HG02885 (cell line): Measurements from ENCODE around the gene VANGL1.
A peak's percentile ranks its signal among the peaks of the same experiment; 100 is the strongest.

Experiments used
- ATAC-seq: cut with Tn5 transposase; IDR thresholded peaks from one replicate; pipeline ENCODE4 v1.9.1; 2021; ENCODE audit warnings: mild to moderate bottlenecking; ENCODE audit not compliant: unreplicated experiment, poor library complexity

VANGL1 gene

GRCh38 chr1:115692224-115692623, 50.5 kb downstream of the VANGL1 start:
- ATAC-seq = no peak

GRCh38 chr1:115694805-115695204, 53.0 kb downstream of the VANGL1 start:
- ATAC-seq = no peak

GRCh38 chr1:115697619-115698018, 55.8 kb downstream of the VANGL1 start:
- no peak for ATAC-seq

- no peak for ATAC-seq
Observed at GRCh38 chr1:115701090-115701489, 59.3 kb downstream of the VANGL1 start.

- ATAC-seq = no peak
Observed at GRCh38 chr1:115702959-115703358, 61.2 kb downstream of the VANGL1 start.

- no peak for ATAC-seq
Observed at GRCh38 chr1:115705085-115705951, 63.5 kb downstream of the VANGL1 start.

GRCh38 chr1:115705963-115706362, 64.2 kb downstream of the VANGL1 start:
- ATAC-seq = no peak

GRCh38 chr1:115706587-115707425, 65.0 kb downstream of the VANGL1 start:
- ATAC-seq = peak; percentile 82

- ATAC-seq = no peak
Observed at GRCh38 chr1:115710859-115711624, 69.3 kb downstream of the VANGL1 start.

- no peak for ATAC-seq
Observed at GRCh38 chr1:115712911-115713609, 71.3 kb downstream of the VANGL1 start.

GRCh38 chr1:115713906-115714305, 72.1 kb downstream of the VANGL1 start:
- ATAC-seq = no peak

GRCh38 chr1:115714572-115715141, 72.9 kb downstream of the VANGL1 start:
- ATAC-seq = no peak

- no peak for ATAC-seq
Observed at GRCh38 chr1:115717541-115717940, 75.8 kb downstream of the VANGL1 start.

- ATAC-seq = no peak
Observed at GRCh38 chr1:115718011-115718754, 76.4 kb downstream of the VANGL1 start.

GRCh38 chr1:115719285-115719684, 77.5 kb downstream of the VANGL1 start:
- ATAC-seq = no peak

- no peak for ATAC-seq
Observed at GRCh38 chr1:115722221-115722620, 80.5 kb downstream of the VANGL1 start.

GRCh38 chr1:115723756-115724155, 82.0 kb downstream of the VANGL1 start:
- no peak for ATAC-seq

GRCh38 chr1:115725600-115725999, 83.8 kb downstream of the VANGL1 start:
- ATAC-seq = no peak

GRCh38 chr1:115726161-115726560, 84.4 kb downstream of the VANGL1 start:
- ATAC-seq = no peak
